K562 (cell line): ENCODE data around the gene LDB2. TPM values are rescaled to one million over a fixed set of nuclear protein-coding genes. Genes with fewer than 3 reads are reported as not detected.

Experiments used
- ATAC-seq: fragments of 200-7000 bp; cut with Tn5 transposase; 3 replicates; pipeline ENCODE4 v1.9.1; 2020; ENCODE audit warnings: moderate library complexity
- BruUV-seq: library from RNA; stranded (reverse); fragments of 400-500 nt; replicated peaks from 2 replicates; lab custom pipeline; 2021; lab: Mats Ljungman, UMichigan
- CTCF ChIA-PET: fragments of 300-600 bp; formaldehyde crosslinking; extraction: SDS; loops from one replicate; lab custom pipeline; 2021; ENCODE audit warnings: low intra/inter-chr PET ratio; lab: Yijun Ruan, JAX
- POLR2A ChIA-PET: fragments of 300-600, 350-650 bp; sonication (Branson Sonifier 250); formaldehyde crosslinking; extraction: SDS; loops from one replicate; lab custom pipeline; 2021; ENCODE audit warnings: antibody characterized with exemption, inconsistent platforms; lab: Yijun Ruan, JAX
- DNase-seq, 4 experiments: peaks; one replicate each; pipeline versions ENCODE4 v3.0.0 to v3.0.0-alpha.2; 2011 to 2018; ENCODE audit warnings: low spot score in 3 of 4, mixed read lengths in 3 of 4; ENCODE audit errors: extremely low read depth in 1 of 4
- FAIRE-seq: peaks from 2 replicates; lab custom pipeline; 2011; peaks lifted over from hg19 to GRCh38; lab: Jason Lieb, UNC
- H2AFZ ChIP-seq: 2 replicates; pipeline ENCODE4 v1.6.0; 2011; ENCODE audit warnings: low read depth, low read length, control low read depth, inconsistent platforms
- H3K27ac ChIP-seq: fragments of 200-600 bp; 3 replicates; pipeline ENCODE4 v1.8.0; 2011; ENCODE audit warnings: low read depth, mild to moderate bottlenecking, control low read depth, inconsistent platforms, low read length, moderate library complexity, mixed read lengths; ENCODE audit errors: extremely low read depth
- H3K27me3 ChIP-seq, 2 experiments: fragments of 300-600 bp in 1 of 2; 2 replicates in 1 of 2; 3 replicates in 1 of 2; pipeline versions ENCODE4 v1.6.0 to v1.8.0; 2011; ENCODE audit warnings: inconsistent platforms in 2 of 2, low read length in 2 of 2, mild to moderate bottlenecking in 1 of 2, mixed read lengths in 1 of 2, moderate library complexity in 1 of 2; ENCODE audit not compliant: control insufficient read depth in 2 of 2, insufficient read depth in 2 of 2
- H3K36me3 ChIP-seq: fragments of 300-600 bp; 3 replicates; pipeline ENCODE4 v1.8.0; 2011; ENCODE audit warnings: mild to moderate bottlenecking, low read length, inconsistent platforms; ENCODE audit not compliant: control insufficient read depth, insufficient read depth
- H3K4me1 ChIP-seq, 2 experiments: fragments of 200-600 bp in 1 of 2; replicated peaks in 1 of 2; 2 replicates in 1 of 2; 3 replicates in 1 of 2; pipeline versions ENCODE4 v1.5.1 to v1.8.0; 2011; ENCODE audit warnings: inconsistent platforms in 2 of 2, low read length in 2 of 2, mild to moderate bottlenecking in 1 of 2, mixed read lengths in 1 of 2, moderate library complexity in 1 of 2; ENCODE audit not compliant: control insufficient read depth in 2 of 2, insufficient read depth in 2 of 2
- H3K4me2 ChIP-seq: 2 replicates; pipeline ENCODE4 v1.6.1; 2011; ENCODE audit warnings: low read length, control low read depth, inconsistent platforms, mixed read lengths; ENCODE audit not compliant: insufficient read depth
- H3K4me3 ChIP-seq: fragments of 200-600 bp; sonication (generic), shearing (Covaris generic); 2 replicates; pipeline ENCODE4 v1.5.1; 2016; ENCODE audit warnings: control low read depth, inconsistent platforms
- H3K79me2 ChIP-seq: fragments of 200-600 bp; 3 replicates; pipeline ENCODE4 v1.8.0; 2011; ENCODE audit warnings: low read length, inconsistent platforms; ENCODE audit not compliant: control insufficient read depth, insufficient read depth
- H3K9ac ChIP-seq, 2 experiments: 2 replicates each; pipeline versions ENCODE4 v1.6.0 to v1.6.1; 2011; ENCODE audit warnings: low read depth in 2 of 2, low read length in 2 of 2, control low read depth in 1 of 2, inconsistent platforms in 1 of 2, mild to moderate bottlenecking in 1 of 2, mixed read lengths in 1 of 2; ENCODE audit not compliant: insufficient read depth in 1 of 2
- H3K9me1 ChIP-seq: one replicate; pipeline ENCODE4 v1.6.0; 2011; ENCODE audit warnings: inconsistent platforms, mild to moderate bottlenecking, low read length, moderate library complexity; ENCODE audit not compliant: control insufficient read depth, insufficient read depth
- H3K9me3 ChIP-seq: replicated peaks from 2 replicates; pipeline ENCODE4 v1.5.1; 2011; ENCODE audit warnings: low read depth, low read length, inconsistent platforms; ENCODE audit not compliant: control insufficient read depth, insufficient read depth
- H4K20me1 ChIP-seq: replicated peaks from 2 replicates; pipeline ENCODE4 v1.6.1; 2011; ENCODE audit warnings: low read length, inconsistent platforms, mixed read lengths; ENCODE audit not compliant: control insufficient read depth, insufficient read depth
- CBX1 ChIP-seq: sonication (generic); IDR thresholded peaks from 2 replicates; pipeline ENCODE4 v1.6.1; 2016; ENCODE audit warnings: antibody characterized with exemption, low read depth, mild to moderate bottlenecking
- CSDE1 ChIP-seq, 2 experiments: fragments of 450-650 bp; IDR thresholded peaks; 2 replicates each; pipeline ENCODE4 v1.6.1; 2016; ENCODE audit warnings: mild to moderate bottlenecking in 1 of 2
- DMBX1 ChIP-seq: fragments of 250-450 bp; sonication (Bioruptor Pico); IDR thresholded peaks from 2 replicates; pipeline ENCODE4 v1.8.0; 2022; ENCODE audit warnings: inconsistent platforms, mild to moderate bottlenecking, moderate library complexity, borderline replicate concordance
- FUS ChIP-seq: fragments of 200-400 bp; formaldehyde crosslinking; optimal IDR thresholded peaks from 2 replicates; pipeline ENCODE3; 2017; ENCODE audit warnings: low read depth, low read length
- MAFG ChIP-seq: fragments of 450-650 bp; conservative IDR thresholded peaks from 2 replicates; pipeline ENCODE4 v1.6.1; 2016; ENCODE audit warnings: missing genetic modification characterization, missing compliant biosample characterization
- MEF2D ChIP-seq: conservative IDR thresholded peaks from 2 replicates; pipeline ENCODE4 v1.6.1; 2016; ENCODE audit warnings: low read depth, missing genetic modification characterization, missing compliant biosample characterization
- PPARD ChIP-seq: fragments of 250-450 bp; sonication (Bioruptor Pico); IDR thresholded peaks from 2 replicates; pipeline ENCODE4 v1.8.0; 2022; ENCODE audit warnings: inconsistent platforms, mild to moderate bottlenecking, moderate library complexity
- PTRF ChIP-seq: fragments of 450-650 bp; IDR thresholded peaks from 2 replicates; pipeline ENCODE4 v1.6.1; 2016; ENCODE audit warnings: mild to moderate bottlenecking, missing genetic modification characterization, missing compliant biosample characterization
- RHOXF2B ChIP-seq: fragments of 250-450 bp; sonication (Bioruptor Pico); conservative IDR thresholded peaks from 2 replicates; pipeline ENCODE4 v1.5.1; 2021
- SMAD2 ChIP-seq: fragments of 150-350 bp; IDR thresholded peaks from 2 replicates; pipeline ENCODE4 v1.6.1; 2014; ENCODE audit warnings: low read depth, mild to moderate bottlenecking, low read length
- SRSF3 ChIP-seq: fragments of 200-400 bp; formaldehyde crosslinking; IDR thresholded peaks from 2 replicates; pipeline ENCODE4 v1.6.1; 2016; ENCODE audit warnings: mild to moderate bottlenecking, low read length, moderate library complexity; ENCODE audit not compliant: insufficient read depth
- STAT5B ChIP-seq: fragments of 250-450 bp; sonication (Bioruptor Pico); IDR thresholded peaks from 2 replicates; pipeline ENCODE4 v1.8.0; 2021; ENCODE audit warnings: mild to moderate bottlenecking, inconsistent platforms
- SUPT5H ChIP-seq: fragments of 450-650 bp; IDR thresholded peaks from 2 replicates; pipeline ENCODE4 v1.6.1; 2016
- TAF7 ChIP-seq: fragments of 450-650 bp; IDR thresholded peaks from 2 replicates; pipeline ENCODE4 v1.6.1; 2016; ENCODE audit warnings: missing genetic modification characterization, missing compliant biosample characterization
- ZBTB33 ChIP-seq: sonication (generic); formaldehyde crosslinking; IDR thresholded peaks from 2 replicates; pipeline ENCODE4 v1.8.1; 2023; ENCODE audit warnings: mild to moderate bottlenecking, missing genetic modification reagents
- ZBTB9 ChIP-seq: fragments of 450-650 bp; formaldehyde crosslinking; IDR thresholded peaks from 2 replicates; pipeline ENCODE4 v1.4.0; 2020; ENCODE audit warnings: mild to moderate bottlenecking, moderate library complexity
- ZC3H11A ChIP-seq: IDR thresholded peaks from 2 replicates; pipeline ENCODE4 v1.6.1; 2012; ENCODE audit warnings: low read depth, low read length, improper control_type of control experiment
- ZC3H8 ChIP-seq: fragments of 450-650 bp; IDR thresholded peaks from 2 replicates; pipeline ENCODE4 v1.6.1; 2017
- ZHX1 ChIP-seq: fragments of 150-350 bp; conservative IDR thresholded peaks from 2 replicates; pipeline ENCODE4 v1.6.1; 2014; ENCODE audit warnings: low read length
- WGBS: fragments of 100-300 bp; shearing (Covaris generic); methylation state at CpG from one replicate; pipeline ENCODE4 v1.1.6; 2016; ENCODE audit warnings: low coverage, mixed read lengths; ENCODE audit not compliant: insufficient coverage; ENCODE audit errors: missing lambda C conversion rate; 5-methylcytosine and 5-hydroxymethylcytosine counted together
- in situ Hi-C: fragments of 300-500 bp; cut with MboI; formaldehyde crosslinking; loops from 4 replicates; pipeline ENCODE4 v1.15.0; 2018; ENCODE audit warnings: inconsistent platforms, mixed read lengths
- intact Hi-C: fragments of 100-400 bp; cut with micrococcal nuclease; formaldehyde crosslinking; loops from 2 replicates; pipeline ENCODE4 v1.14.2; 2022
- polyA plus RNA-seq, 8 experiments: library from polyadenylated mRNA; depleted of rRNA in 4 of 8; stranded (reverse) in 5 of 8; unstranded in 3 of 8; fragments of >200 nt; fragmentation: Nextera tagmentation in 2 of 8; fragmentation: Illumina TruSeq in 1 of 8; extraction: Ambion mirVana in 2 of 8; extraction: Trizol in 1 of 8; gene quantifications; 2 replicates each; pipeline versions ENCODE4 v1.2.1 to v1.2.3, GENCODE V29; 2011 to 2014; ENCODE audit warnings: inconsistent platforms in 1 of 8, missing spikeins in 1 of 8
- total RNA-seq, 7 experiments: library from RNA; depleted of rRNA in 6 of 7; stranded (reverse); fragments of >200 nt in 6 of 7; fragmentation: Illumina TruSeq in 2 of 7; extraction: Trizol in 2 of 7; gene quantifications; 2 replicates each; pipeline versions ENCODE4 v1.2.1 to v1.2.3, GENCODE V29; 2011 to 2021; ENCODE audit warnings: low replicate concordance in 1 of 7

Gene LDB2
- total and polyA plus RNA-seq, 9 of the 15 experiments (the other 6 are each of a cell fraction or from before 2014, with no cell fraction given) = 0.10 to 0.20 TPM; not detected in 7

GRCh38 chr4:16692524-16692923 lies 205.9 kb downstream of the LDB2 start (continued):
- no peak for TF ChIP-seq ZBTB9
- no peak for TF ChIP-seq DMBX1
- no peak for TF ChIP-seq ZC3H11A
- no peak for TF ChIP-seq MEF2D (tag)
- no peak for TF ChIP-seq PTRF (tag)

- H3K27ac ChIP-seq = no peak overlapping the region
- no peak overlapping the region for H3K4me3 ChIP-seq
- no peaks in the 10 kb centered on the region for H3K36me3 ChIP-seq
- no peaks in the 10 kb centered on the region for H3K9me3 ChIP-seq
- ATAC-seq (no peak), FAIRE-seq (no peak), DNase-seq (no peak)
- POLR2A ChIA-PET = no interaction called here
- H2AFZ ChIP-seq = no peak overlapping the region
- H4K20me1 ChIP-seq = no peaks in the 10 kb centered on the region
- no TSS peak for BruUV-seq
- peaks cover 0 to 4% of the 10 kb centered on the region in 2 experiments; a peak in 2 of 5 replicates for H3K27me3 ChIP-seq
- H3K4me1 ChIP-seq = no peaks in the 10 kb centered on the region
- CTCF ChIA-PET = no interaction called here
- no peak overlapping the region for H3K9ac ChIP-seq
- whole genome bisulfite sequencing = 2% methylated on average over 4 of the region's 4 CpGs
- intact Hi-C loops = no loop called here
- in situ Hi-C loops = no loop called here
- no peaks in the 10 kb centered on the region for H3K9me1 ChIP-seq
- H3K79me2 ChIP-seq = no peaks in the 10 kb centered on the region
- no peak overlapping the region for H3K4me2 ChIP-seq
- TF ChIP-seq TAF7 (no peak), FUS (no peak), CBX1 (no peak), RHOXF2B (CRISPR knock-in tag) (no peak), SUPT5H (no peak), ZC3H11A (no peak), SRSF3 (no peak), ZBTB33 (CRISPR knock-in tag) (no peak), ZHX1 (no peak), MAFG (tag) (no peak), ZC3H8 (no peak), CSDE1 (IDR thresholded peaks at IDR 0.05) (no peak), SMAD2 (no peak), PPARD (no peak), STAT5B (CRISPR knock-in tag) (no peak)
Measured at GRCh38 chr4:16692046-16692445, 206.4 kb downstream of the LDB2 start.
